Liver (tissue), 3 donors: Measurements from ENCODE around the gene ENC1.

Experiments
- GABPA ChIP-seq, 2 donors: IDR thresholded peaks in 1 of 2; conservative IDR thresholded peaks in 1 of 2; 2 replicates each; pipeline ENCODE4 v1.6.1; 2016; ENCODE audit warnings: antibody characterized with exemption in 2 of 2, mild to moderate bottlenecking in 1 of 2, moderate library complexity in 1 of 2
- RAD21 ChIP-seq, 2 donors: IDR thresholded peaks; 2 replicates each; pipeline ENCODE4 v1.6.1; 2016; ENCODE audit warnings: antibody characterized with exemption in 2 of 2, mild to moderate bottlenecking in 2 of 2
- SP1 ChIP-seq: IDR thresholded peaks from 2 replicates; pipeline ENCODE4 v1.6.1; 2018; ENCODE audit warnings: antibody characterized with exemption, mild to moderate bottlenecking
- YY1 ChIP-seq: IDR thresholded peaks from 2 replicates; pipeline ENCODE4 v1.6.1; 2016; ENCODE audit warnings: antibody characterized with exemption, mild to moderate bottlenecking
- TF ChIP-seq, protein P1 (sequence below): fragments of 150-350 bp; IDR thresholded peaks from 2 replicates; pipeline ENCODE4 v1.5.1; 2017; ENCODE audit warnings: improper control_type of control experiment, low read depth, low read length; ENCODE audit not compliant: missing input control
- TF ChIP-seq, protein P2 (sequence below): IDR thresholded peaks from 2 replicates; pipeline ENCODE4 v1.6.1; 2016; ENCODE audit warnings: antibody characterized with exemption
- TF ChIP-seq, protein P3 (sequence below): IDR thresholded peaks from 2 replicates; pipeline ENCODE4 v1.6.1; 2016; ENCODE audit warnings: antibody characterized with exemption
- donor health status: healthy.
- donor health status: healthy.

DNA sequence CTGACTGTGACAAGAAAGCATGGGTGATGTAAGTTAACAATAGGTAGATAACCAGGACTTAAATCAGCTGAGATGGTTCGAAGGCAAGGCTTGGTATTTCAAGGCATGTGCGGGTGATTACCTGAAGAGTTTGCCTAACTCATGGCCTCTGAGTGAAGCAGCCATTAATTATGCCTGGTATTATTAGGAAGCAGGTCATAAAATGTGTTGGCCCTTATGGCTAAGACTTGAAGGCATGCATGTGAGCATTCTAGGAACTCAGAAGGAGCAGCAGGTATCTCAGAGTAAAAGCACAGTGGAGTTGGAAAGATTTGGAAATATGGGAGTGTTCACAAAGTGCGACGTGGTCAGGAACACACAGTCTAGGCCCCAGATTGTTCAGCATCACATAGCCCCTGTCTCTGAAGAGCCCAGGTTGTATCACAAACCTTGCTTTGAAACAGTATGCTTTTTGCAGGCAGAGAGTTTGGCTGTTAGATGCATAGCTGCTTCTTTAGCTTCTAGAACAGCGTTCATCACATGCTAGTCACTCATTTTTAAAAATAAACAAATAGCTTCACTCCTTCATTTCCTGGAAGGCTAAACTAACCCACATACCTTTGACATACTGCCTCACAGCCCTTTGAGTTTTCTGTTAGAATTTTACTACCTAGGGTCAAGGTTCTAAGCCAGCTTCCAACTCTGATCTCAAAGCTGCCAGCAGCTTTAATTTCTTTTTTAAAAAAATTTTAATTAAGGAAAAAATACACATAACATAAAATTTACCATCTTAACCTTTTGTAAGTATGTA, 46.6 kb upstream of the ENC1 start:
- peak; percentile 3 for TF ChIP-seq YY1
- TF ChIP-seq, protein P1, sequence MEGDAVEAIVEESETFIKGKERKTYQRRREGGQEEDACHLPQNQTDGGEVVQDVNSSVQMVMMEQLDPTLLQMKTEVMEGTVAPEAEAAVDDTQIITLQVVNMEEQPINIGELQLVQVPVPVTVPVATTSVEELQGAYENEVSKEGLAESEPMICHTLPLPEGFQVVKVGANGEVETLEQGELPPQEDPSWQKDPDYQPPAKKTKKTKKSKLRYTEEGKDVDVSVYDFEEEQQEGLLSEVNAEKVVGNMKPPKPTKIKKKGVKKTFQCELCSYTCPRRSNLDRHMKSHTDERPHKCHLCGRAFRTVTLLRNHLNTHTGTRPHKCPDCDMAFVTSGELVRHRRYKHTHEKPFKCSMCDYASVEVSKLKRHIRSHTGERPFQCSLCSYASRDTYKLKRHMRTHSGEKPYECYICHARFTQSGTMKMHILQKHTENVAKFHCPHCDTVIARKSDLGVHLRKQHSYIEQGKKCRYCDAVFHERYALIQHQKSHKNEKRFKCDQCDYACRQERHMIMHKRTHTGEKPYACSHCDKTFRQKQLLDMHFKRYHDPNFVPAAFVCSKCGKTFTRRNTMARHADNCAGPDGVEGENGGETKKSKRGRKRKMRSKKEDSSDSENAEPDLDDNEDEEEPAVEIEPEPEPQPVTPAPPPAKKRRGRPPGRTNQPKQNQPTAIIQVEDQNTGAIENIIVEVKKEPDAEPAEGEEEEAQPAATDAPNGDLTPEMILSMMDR = no peak
- TF ChIP-seq, protein P2, sequence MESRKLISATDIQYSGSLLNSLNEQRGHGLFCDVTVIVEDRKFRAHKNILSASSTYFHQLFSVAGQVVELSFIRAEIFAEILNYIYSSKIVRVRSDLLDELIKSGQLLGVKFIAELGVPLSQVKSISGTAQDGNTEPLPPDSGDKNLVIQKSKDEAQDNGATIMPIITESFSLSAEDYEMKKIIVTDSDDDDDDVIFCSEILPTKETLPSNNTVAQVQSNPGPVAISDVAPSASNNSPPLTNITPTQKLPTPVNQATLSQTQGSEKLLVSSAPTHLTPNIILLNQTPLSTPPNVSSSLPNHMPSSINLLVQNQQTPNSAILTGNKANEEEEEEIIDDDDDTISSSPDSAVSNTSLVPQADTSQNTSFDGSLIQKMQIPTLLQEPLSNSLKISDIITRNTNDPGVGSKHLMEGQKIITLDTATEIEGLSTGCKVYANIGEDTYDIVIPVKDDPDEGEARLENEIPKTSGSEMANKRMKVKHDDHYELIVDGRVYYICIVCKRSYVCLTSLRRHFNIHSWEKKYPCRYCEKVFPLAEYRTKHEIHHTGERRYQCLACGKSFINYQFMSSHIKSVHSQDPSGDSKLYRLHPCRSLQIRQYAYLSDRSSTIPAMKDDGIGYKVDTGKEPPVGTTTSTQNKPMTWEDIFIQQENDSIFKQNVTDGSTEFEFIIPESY = no peak
- TF ChIP-seq SP1 = no peak
- TF ChIP-seq, protein P3, sequence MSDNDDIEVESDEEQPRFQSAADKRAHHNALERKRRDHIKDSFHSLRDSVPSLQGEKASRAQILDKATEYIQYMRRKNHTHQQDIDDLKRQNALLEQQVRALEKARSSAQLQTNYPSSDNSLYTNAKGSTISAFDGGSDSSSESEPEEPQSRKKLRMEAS = peak; percentile 35
- no peak for TF ChIP-seq RAD21 (IDR thresholded peaks at IDR 0.05)
- TF ChIP-seq GABPA (IDR thresholded peaks at IDR 0.05 in 1 of 2, conservative IDR thresholded peaks at IDR 0.05 in 1 of 2) = no peak
